Tibial artery (tissue), 4 donors: ENCODE results near the gene VSTM1.
A peak's percentile ranks its signal among the peaks of the same experiment; 100 is the strongest.

ENCODE experiments used
- DNase-seq, 2 donors: peaks; one replicate each; pipeline ENCODE4 v3.0.0-alpha.2; 2019
- H3K27ac ChIP-seq, 2 donors: fragments of 200-600 bp; sonication (generic) in 1 of 2; 1 replicate in 1 of 2; 2 replicates in 1 of 2; pipeline ENCODE4 v1.5.1; 2018 to 2019; ENCODE audit warnings: mild to moderate bottlenecking in 1 of 2
- H3K27me3 ChIP-seq, 2 donors: fragments of 200-600 bp; sonication (generic) in 1 of 2; one replicate each; pipeline versions ENCODE4 v1.5.1 to v1.6.0; 2016 to 2019
- H3K36me3 ChIP-seq, 3 donors: fragments of 200-600 bp; sonication (generic) in 2 of 3; one replicate each; pipeline ENCODE4 v1.5.1; 2016 to 2019; ENCODE audit warnings: mild to moderate bottlenecking in 2 of 3
- H3K4me1 ChIP-seq, 4 donors: fragments of 200-600 bp; sonication (generic) in 2 of 4; 1 replicate in 3 of 4; 2 replicates in 1 of 4; pipeline ENCODE4 v1.5.1; 2016 to 2019
- H3K4me3 ChIP-seq, 2 donors: fragments of 200-600 bp; sonication (generic) in 1 of 2; 1 replicate in 1 of 2; 2 replicates in 1 of 2; pipeline ENCODE4 v1.5.1; 2018 to 2019; ENCODE audit warnings: mild to moderate bottlenecking in 2 of 2
- H3K9me3 ChIP-seq, 3 donors: fragments of 200-600 bp; sonication (generic) in 1 of 3; one replicate each; pipeline ENCODE4 v1.5.1; 2016 to 2019
- intact Hi-C: fragments of 100-400 bp; cut with DNase I; formaldehyde crosslinking; loops from one replicate; pipeline ENCODE4 v1.15.0; 2023; ENCODE audit warnings: low total_unique reads
- TF ChIP-seq, protein P1 (sequence below), 2 experiments: fragments of 200-600 bp in 1 of 2; fragments of 450-650 bp in 1 of 2; IDR thresholded peaks; one replicate each; pipeline ENCODE4 v1.5.1; 2017 to 2019; ENCODE audit warnings: antibody characterized with exemption in 2 of 2, mild to moderate bottlenecking in 1 of 2, moderate library complexity in 1 of 2

The VSTM1 gene

GRCh38 chr19:53993448-53993847 is 70.2 kb downstream of the VSTM1 start:
- peaks cover 0 to 10% (median 8%) of the 10 kb centered on the region in 4 donors for H3K4me1 ChIP-seq
- H3K27ac ChIP-seq = no peak overlapping the region
- TF ChIP-seq, protein P1, sequence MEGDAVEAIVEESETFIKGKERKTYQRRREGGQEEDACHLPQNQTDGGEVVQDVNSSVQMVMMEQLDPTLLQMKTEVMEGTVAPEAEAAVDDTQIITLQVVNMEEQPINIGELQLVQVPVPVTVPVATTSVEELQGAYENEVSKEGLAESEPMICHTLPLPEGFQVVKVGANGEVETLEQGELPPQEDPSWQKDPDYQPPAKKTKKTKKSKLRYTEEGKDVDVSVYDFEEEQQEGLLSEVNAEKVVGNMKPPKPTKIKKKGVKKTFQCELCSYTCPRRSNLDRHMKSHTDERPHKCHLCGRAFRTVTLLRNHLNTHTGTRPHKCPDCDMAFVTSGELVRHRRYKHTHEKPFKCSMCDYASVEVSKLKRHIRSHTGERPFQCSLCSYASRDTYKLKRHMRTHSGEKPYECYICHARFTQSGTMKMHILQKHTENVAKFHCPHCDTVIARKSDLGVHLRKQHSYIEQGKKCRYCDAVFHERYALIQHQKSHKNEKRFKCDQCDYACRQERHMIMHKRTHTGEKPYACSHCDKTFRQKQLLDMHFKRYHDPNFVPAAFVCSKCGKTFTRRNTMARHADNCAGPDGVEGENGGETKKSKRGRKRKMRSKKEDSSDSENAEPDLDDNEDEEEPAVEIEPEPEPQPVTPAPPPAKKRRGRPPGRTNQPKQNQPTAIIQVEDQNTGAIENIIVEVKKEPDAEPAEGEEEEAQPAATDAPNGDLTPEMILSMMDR (IDR thresholded peaks at IDR 0.05) = no peak
- no peaks in the 10 kb centered on the region for H3K36me3 ChIP-seq
- peaks cover 0 to 70% of the 10 kb centered on the region in 2 donors for H3K27me3 ChIP-seq
- no peak overlapping the region for H3K4me3 ChIP-seq
- DNase-seq = no peak
- intact Hi-C loops = no loop called here
- H3K9me3 ChIP-seq = no peaks in the 10 kb centered on the region

GRCh38 chr19:53992815-53993214 is 70.9 kb downstream of the VSTM1 start:
- Histone ChIP-seq H3K27ac (no peak overlapping the region), H3K36me3 (no peaks in the 10 kb centered on the region), H3K4me1 (peaks cover 0 to 10% (median 8%) of the 10 kb centered on the region in 4 donors), H3K9me3 (no peaks in the 10 kb centered on the region), H3K27me3 (peaks cover 0 to 65% of the 10 kb centered on the region in 2 donors), H3K4me3 (no peak overlapping the region)
- no peak for DNase-seq
- intact Hi-C loops = no loop called here
- TF ChIP-seq, protein P1 (IDR thresholded peaks at IDR 0.05) = no peak

DNA sequence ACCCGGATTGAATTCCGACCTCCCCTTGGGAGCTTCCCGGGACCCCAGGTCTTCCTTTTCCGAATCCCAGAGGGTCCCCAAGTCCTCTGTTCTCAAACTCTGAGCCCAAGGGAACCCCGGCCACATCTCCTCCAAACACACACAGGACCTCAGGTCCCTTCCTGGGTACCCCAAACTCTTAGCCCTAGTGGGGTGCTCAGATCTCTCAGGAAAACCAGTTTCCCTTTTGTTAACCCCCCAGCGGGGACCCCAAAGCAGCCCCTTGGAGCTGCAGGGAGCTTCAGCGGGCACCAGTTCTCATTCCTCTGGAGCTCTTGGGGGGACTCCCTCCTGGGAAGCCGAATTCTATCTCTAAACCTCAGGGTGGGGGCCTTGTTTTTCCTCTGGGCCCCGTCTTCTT is 71.5 kb downstream of the VSTM1 start:
- H3K36me3 ChIP-seq = no peaks in the 10 kb centered on the region
- H3K27me3 ChIP-seq = peaks cover 0 to 60% of the 10 kb centered on the region in 2 donors
- H3K27ac ChIP-seq = no peak overlapping the region
- intact Hi-C loops = no loop called here
- peaks cover 0 to 10% (median 8%) of the 10 kb centered on the region in 4 donors for H3K4me1 ChIP-seq
- H3K9me3 ChIP-seq = no peaks in the 10 kb centered on the region
- DNase-seq = no peak
- TF ChIP-seq, protein P1 (IDR thresholded peaks at IDR 0.05) = no peak
- no peak overlapping the region for H3K4me3 ChIP-seq

- Histone ChIP-seq H3K9me3 (no peaks in the 10 kb centered on the region), H3K27me3 (peaks cover 0 to 60% of the 10 kb centered on the region in 2 donors), H3K4me3 (peak within 1 kb of the TSS; percentile 24 to 50), H3K27ac (no peak within 1 kb of the TSS), H3K4me1 (peaks cover 0 to 10% (median 8%) of the 10 kb centered on the region in 4 donors), H3K36me3 (no peaks in the 10 kb centered on the region)
- TF ChIP-seq, protein P1 (IDR thresholded peaks at IDR 0.05) = no peak
- no peak for DNase-seq
- intact Hi-C loops = no loop called here
Observed at GRCh38 chr19:53991224-53992113, 72.2 kb downstream of the VSTM1 start, which contains the start of gene CACNG6. Gene CACNG6 (plus strand): TSS chr19:53991637. CDS start chr19:53992878, 1,241 bp downstream.
